ENCODE measurements around the gene PRKCI. TPM values are rescaled to one million over a fixed set of nuclear protein-coding genes. Genes with fewer than 3 reads are reported as not detected.

The PRKCI gene
- total RNA-seq, 1 donor, result 69.1 TPM

GRCh38 chr3:170353485-170353884 lies 131.3 kb downstream of the PRKCI start:
- Histone ChIP-seq H4K20me1 (ENCODE audit: insufficient read depth, low read length) (peaks cover 3% of the 10 kb centered on the region), H3K27me3 (ENCODE audit: insufficient read depth, low read length) (no peaks in the 10 kb centered on the region), H3K79me2 (ENCODE audit: insufficient read depth, low read length) (peaks cover 6% of the 10 kb centered on the region), H3K4me2 (ENCODE audit: insufficient read depth, low read length) (no peak overlapping the region), H3K4me3 (ENCODE audit: insufficient read depth, low read length) (no peak overlapping the region), H3K27ac (ENCODE audit: low read depth, low read length) (no peak overlapping the region), H3K9me3 (ENCODE audit: low read depth, low read length) (no peaks in the 10 kb centered on the region), H2AFZ (ENCODE audit: low read length) (no peak overlapping the region), H3K4me1 (ENCODE audit: insufficient read depth, low read length) (peaks cover 9% of the 10 kb centered on the region), H3K36me3 (ENCODE audit: insufficient read depth, low read length) (no peaks in the 10 kb centered on the region)
- TF ChIP-seq, protein P1, sequence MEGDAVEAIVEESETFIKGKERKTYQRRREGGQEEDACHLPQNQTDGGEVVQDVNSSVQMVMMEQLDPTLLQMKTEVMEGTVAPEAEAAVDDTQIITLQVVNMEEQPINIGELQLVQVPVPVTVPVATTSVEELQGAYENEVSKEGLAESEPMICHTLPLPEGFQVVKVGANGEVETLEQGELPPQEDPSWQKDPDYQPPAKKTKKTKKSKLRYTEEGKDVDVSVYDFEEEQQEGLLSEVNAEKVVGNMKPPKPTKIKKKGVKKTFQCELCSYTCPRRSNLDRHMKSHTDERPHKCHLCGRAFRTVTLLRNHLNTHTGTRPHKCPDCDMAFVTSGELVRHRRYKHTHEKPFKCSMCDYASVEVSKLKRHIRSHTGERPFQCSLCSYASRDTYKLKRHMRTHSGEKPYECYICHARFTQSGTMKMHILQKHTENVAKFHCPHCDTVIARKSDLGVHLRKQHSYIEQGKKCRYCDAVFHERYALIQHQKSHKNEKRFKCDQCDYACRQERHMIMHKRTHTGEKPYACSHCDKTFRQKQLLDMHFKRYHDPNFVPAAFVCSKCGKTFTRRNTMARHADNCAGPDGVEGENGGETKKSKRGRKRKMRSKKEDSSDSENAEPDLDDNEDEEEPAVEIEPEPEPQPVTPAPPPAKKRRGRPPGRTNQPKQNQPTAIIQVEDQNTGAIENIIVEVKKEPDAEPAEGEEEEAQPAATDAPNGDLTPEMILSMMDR (IDR thresholded peaks at IDR 0.05; ENCODE audit: extremely low read depth, low read depth, low read length), result no peak
- no peak for DNase-seq (ENCODE audit: insufficient read length, low spot score, missing footprints)

GRCh38 chr3:170354760-170355159 lies 132.5 kb downstream of the PRKCI start:
- H2AFZ ChIP-seq (ENCODE audit: low read length), result no peak overlapping the region
- no peak overlapping the region for H3K4me2 ChIP-seq (ENCODE audit: insufficient read depth, low read length)
- H3K27me3 ChIP-seq (ENCODE audit: insufficient read depth, low read length), result no peaks in the 10 kb centered on the region
- peaks cover 9% of the 10 kb centered on the region for H4K20me1 ChIP-seq (ENCODE audit: insufficient read depth, low read length)
- no peak overlapping the region for H3K4me3 ChIP-seq (ENCODE audit: insufficient read depth, low read length)
- no peak overlapping the region for H3K27ac ChIP-seq (ENCODE audit: low read depth, low read length)
- peaks cover 19% of the 10 kb centered on the region for H3K79me2 ChIP-seq (ENCODE audit: insufficient read depth, low read length)
- peaks cover 14% of the 10 kb centered on the region for H3K4me1 ChIP-seq (ENCODE audit: insufficient read depth, low read length)
- TF ChIP-seq, protein P1 (IDR thresholded peaks at IDR 0.05; ENCODE audit: extremely low read depth, low read depth, low read length), result no peak
- no peaks in the 10 kb centered on the region for H3K9me3 ChIP-seq (ENCODE audit: low read depth, low read length)
- H3K36me3 ChIP-seq (ENCODE audit: insufficient read depth, low read length), result peaks cover 2% of the 10 kb centered on the region
- DNase-seq (ENCODE audit: insufficient read length, low spot score, missing footprints), result no peak

Small RNAs within 50 kb of the gene (small RNA-seq; reads per million reads assigned to genes)
- not detected for gene RF00019

Other genes starting within 250 kb of the PRKCI start
- gene GPR160, start 184.4 kb upstream of the PRKCI start, total RNA-seq, result 0.29 TPM in 1 of 2 replicates, not detected in the other
- 36.9 and 47.1 TPM in 2 replicates for gene PHC3, start 40.7 kb upstream of the PRKCI start, total RNA-seq
- gene SKIL, start 135.3 kb downstream of the PRKCI start, total RNA-seq, result 68.4 and 69.8 TPM in 2 replicates
- gene CLDN11, start 196.4 kb downstream of the PRKCI start, total RNA-seq, result 33.9 and 50.3 TPM in 2 replicates